Transverse colon (tissue), 4 donors: ENCODE data around the gene AREL1. TPM values are rescaled to one million over a fixed set of nuclear protein-coding genes. Genes with fewer than 3 reads are reported as not detected.

Experiments
- DNase-seq: peaks from one replicate; pipeline ENCODE4 v3.0.0-alpha.2; 2019
- H3K27ac ChIP-seq, 4 donors: fragments of 200-600 bp; sonication (generic); 2 replicates each; pipeline ENCODE4 v1.5.1; 2016 to 2018; ENCODE audit warnings: inconsistent platforms in 4 of 4
- H3K27me3 ChIP-seq: fragments of 200-600 bp; sonication (generic); 2 replicates; pipeline ENCODE4 v1.5.1; 2017; ENCODE audit warnings: inconsistent platforms
- H3K36me3 ChIP-seq, 4 donors: fragments of 200-600 bp; sonication (generic); 2 replicates each; pipeline ENCODE4 v1.5.1; 2017 to 2019; ENCODE audit warnings: inconsistent platforms in 4 of 4
- H3K4me1 ChIP-seq, 4 donors: fragments of 200-600 bp; sonication (generic); 2 replicates each; pipeline ENCODE4 v1.5.1; 2017 to 2020; ENCODE audit warnings: inconsistent platforms in 4 of 4
- H3K4me3 ChIP-seq, 4 donors: fragments of 200-600 bp; sonication (generic); 1 replicate in 1 of 4; 2 replicates in 3 of 4; pipeline versions ENCODE4 v1.5.1 to v1.6.1; 2017 to 2019; ENCODE audit warnings: inconsistent platforms in 4 of 4
- H3K9me3 ChIP-seq, 2 donors: fragments of 200-600 bp; sonication (generic); 2 replicates each; pipeline ENCODE4 v1.5.1; 2017 to 2019; ENCODE audit warnings: inconsistent platforms in 2 of 2
- EP300 ChIP-seq: sonication (generic); formaldehyde crosslinking; IDR thresholded peaks from one replicate; pipeline ENCODE4 v1.6.1; 2017; ENCODE audit warnings: antibody characterized with exemption, low read depth
- POLR2A ChIP-seq: fragments of 450-650 bp; IDR thresholded peaks from one replicate; pipeline ENCODE4 v1.6.1; 2016; ENCODE audit warnings: antibody characterized with exemption, mild to moderate bottlenecking, moderate library complexity
- POLR2AphosphoS5 ChIP-seq, 3 donors: sonication (generic); formaldehyde crosslinking; IDR thresholded peaks; one replicate each; pipeline ENCODE4 v1.6.1; 2016; ENCODE audit warnings: antibody characterized with exemption in 3 of 3
- WGBS, 2 donors: methylation state at CpG; one replicate each; pipeline ENCODE4 v1.1.5; 2018; ENCODE audit warnings: low coverage in 1 of 2; 5-methylcytosine and 5-hydroxymethylcytosine counted together
- in situ Hi-C, 4 donors: fragments of 200-750 bp; cut with MboI; loops; one replicate each; pipeline versions ENCODE4 v1.15.0 to v1.15.1; 2017; ENCODE audit warnings: low sequenced_read_pairs in 3 of 4, low pct_ligation_motif_present in 1 of 4, low pct_unique_long_range_greater_than_20kb in 1 of 4
- intact Hi-C: fragments of 100-400 bp; cut with DNase I; formaldehyde crosslinking; loops from one replicate; pipeline ENCODE4 v1.15.1; 2023; ENCODE audit warnings: low total_unique reads
- total RNA-seq, 4 donors: library from RNA; depleted of rRNA; stranded (reverse); fragments of >200 nt; gene quantifications; one replicate each; pipeline ENCODE4 v1.1.0, GENCODE V29; 2016
- TF ChIP-seq, protein P1 (sequence below), 5 experiments: fragments of 200-600 bp in 3 of 5; fragments of 450-650 bp in 2 of 5; sonication (generic) in 3 of 5; IDR thresholded peaks; 1 replicate in 2 of 5; 2 replicates in 3 of 5; pipeline ENCODE4 v1.5.1; 2016 to 2017; ENCODE audit warnings: antibody characterized with exemption in 5 of 5, inconsistent platforms in 3 of 5, mild to moderate bottlenecking in 2 of 5, moderate library complexity in 1 of 5

The AREL1 gene
- total RNA-seq, 4 donors from 2014 or later: 22.4 to 57.1 (median 41.1) TPM

DNA sequence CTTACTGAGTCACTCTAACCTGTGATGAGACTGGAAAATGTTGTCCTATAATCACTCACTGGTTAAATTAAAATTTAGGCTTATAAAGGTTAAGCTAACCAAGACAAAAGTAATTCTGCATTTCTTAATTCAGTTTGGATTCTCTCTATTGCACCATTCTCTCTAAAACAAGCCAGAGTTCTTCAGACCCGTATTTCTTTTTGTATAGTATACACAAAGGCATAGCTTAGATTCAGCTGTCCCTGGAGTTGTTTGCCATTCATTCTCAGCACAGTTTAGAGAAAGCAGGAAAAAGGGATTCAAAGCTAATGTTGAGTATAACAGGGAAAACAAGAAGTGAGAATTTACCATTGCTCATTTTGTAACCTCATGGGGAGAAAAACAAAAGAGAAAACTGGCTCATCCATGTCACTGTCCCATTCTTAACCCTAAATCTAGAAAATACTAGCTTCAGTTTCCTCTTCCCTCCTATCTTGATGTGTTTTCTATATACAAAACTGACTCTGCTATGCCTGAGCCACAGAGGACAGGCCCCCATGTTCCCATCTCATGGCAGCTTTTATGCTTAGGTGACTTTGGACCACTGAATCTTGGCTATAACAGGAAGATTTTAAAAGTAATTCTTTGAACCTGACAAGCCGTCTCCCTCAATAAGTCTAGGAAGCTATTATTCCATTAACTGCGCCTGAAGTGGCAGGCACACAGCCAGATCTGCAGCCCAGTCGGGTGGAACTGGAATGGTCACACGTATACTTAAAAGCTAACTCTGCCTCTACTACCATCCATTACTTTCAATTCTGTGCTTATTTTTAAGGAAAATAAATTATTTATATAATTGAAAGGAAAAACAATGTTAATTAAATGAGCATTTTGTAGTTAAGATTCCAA lies 7.0 kb downstream of the AREL1 start:
- Histone ChIP-seq H3K4me1 (peaks cover 0 to 9% (median 0%) of the 10 kb centered on the region in 4 donors), H3K4me3 (no peak overlapping the region), H3K9me3 (no peaks in the 10 kb centered on the region), H3K27me3 (no peaks in the 10 kb centered on the region), H3K36me3 (no peaks in the 10 kb centered on the region), H3K27ac (no peak overlapping the region)
- no peak for TF ChIP-seq POLR2A
- TF ChIP-seq, protein P1, sequence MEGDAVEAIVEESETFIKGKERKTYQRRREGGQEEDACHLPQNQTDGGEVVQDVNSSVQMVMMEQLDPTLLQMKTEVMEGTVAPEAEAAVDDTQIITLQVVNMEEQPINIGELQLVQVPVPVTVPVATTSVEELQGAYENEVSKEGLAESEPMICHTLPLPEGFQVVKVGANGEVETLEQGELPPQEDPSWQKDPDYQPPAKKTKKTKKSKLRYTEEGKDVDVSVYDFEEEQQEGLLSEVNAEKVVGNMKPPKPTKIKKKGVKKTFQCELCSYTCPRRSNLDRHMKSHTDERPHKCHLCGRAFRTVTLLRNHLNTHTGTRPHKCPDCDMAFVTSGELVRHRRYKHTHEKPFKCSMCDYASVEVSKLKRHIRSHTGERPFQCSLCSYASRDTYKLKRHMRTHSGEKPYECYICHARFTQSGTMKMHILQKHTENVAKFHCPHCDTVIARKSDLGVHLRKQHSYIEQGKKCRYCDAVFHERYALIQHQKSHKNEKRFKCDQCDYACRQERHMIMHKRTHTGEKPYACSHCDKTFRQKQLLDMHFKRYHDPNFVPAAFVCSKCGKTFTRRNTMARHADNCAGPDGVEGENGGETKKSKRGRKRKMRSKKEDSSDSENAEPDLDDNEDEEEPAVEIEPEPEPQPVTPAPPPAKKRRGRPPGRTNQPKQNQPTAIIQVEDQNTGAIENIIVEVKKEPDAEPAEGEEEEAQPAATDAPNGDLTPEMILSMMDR (IDR thresholded peaks at IDR 0.05): no peak
- TF ChIP-seq EP300: no peak
- no peak for TF ChIP-seq POLR2AphosphoS5 (IDR thresholded peaks at IDR 0.05)
- intact Hi-C loops: no loop called here
- in situ Hi-C loops: no loop called here
- WGBS, 2 donors: 78 to 83% methylated on average over 5 of the region's 5 CpGs
- DNase-seq: no peak

DNA sequence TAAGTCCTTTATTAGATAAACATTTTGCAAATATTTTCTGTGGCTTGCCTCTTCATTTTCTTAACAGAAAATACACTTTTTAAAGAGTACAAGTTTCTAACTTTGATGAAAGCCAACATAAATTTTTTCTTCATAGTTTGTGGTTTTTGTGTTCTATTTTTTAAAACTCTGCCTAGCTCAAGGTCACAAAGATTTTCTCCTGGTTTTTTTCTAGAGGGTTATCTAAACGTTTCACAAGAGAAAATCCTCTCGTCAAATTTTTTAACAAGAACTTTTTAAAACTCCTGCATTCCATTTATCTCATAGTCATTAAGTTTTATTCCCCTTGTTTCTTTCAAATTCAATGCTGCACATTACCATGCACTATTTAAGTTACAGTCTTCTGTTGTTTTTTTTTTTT lies 8.2 kb downstream of the AREL1 start:
- intact Hi-C loops (no loop called here), in situ Hi-C loops (no loop called here)
- no peaks in the 10 kb centered on the region for H3K9me3 ChIP-seq
- no peaks in the 10 kb centered on the region for H3K36me3 ChIP-seq
- no peaks in the 10 kb centered on the region for H3K27me3 ChIP-seq
- no peak for DNase-seq
- TF ChIP-seq, protein P1 (IDR thresholded peaks at IDR 0.05): no peak
- no peak for TF ChIP-seq POLR2A
- no peak for TF ChIP-seq POLR2AphosphoS5 (IDR thresholded peaks at IDR 0.05)
- no peak for TF ChIP-seq EP300
- no peak overlapping the region for H3K27ac ChIP-seq
- no peaks in the 10 kb centered on the region for H3K4me1 ChIP-seq
- H3K4me3 ChIP-seq: no peak overlapping the region
- 40 to 80% methylated on average over 2 of the region's 2 CpGs for WGBS, 2 donors

DNA sequence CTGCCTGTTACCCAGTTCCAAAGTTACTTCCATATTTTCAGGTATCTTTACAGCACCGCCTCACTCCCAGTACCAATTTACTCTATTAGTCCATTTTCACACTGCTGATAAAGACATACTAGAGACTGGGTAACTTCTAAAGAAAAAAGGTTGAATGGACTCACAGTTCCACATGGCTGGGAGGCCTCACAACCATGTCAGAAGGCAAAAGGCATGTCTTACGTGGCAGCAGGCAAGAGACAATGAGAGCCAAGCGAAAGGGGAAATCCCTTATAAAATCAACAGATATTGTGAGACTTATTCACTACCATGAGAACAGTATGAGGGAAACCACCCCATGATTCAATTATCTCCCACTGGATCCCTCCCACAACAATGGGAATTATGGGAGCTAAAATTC lies 9.8 kb downstream of the AREL1 start:
- no peaks in the 10 kb centered on the region for H3K4me1 ChIP-seq
- H3K9me3 ChIP-seq: no peaks in the 10 kb centered on the region
- no peak overlapping the region for H3K4me3 ChIP-seq
- intact Hi-C loops: no loop called here
- H3K36me3 ChIP-seq: no peaks in the 10 kb centered on the region
- DNase-seq: no peak
- TF ChIP-seq EP300: no peak
- TF ChIP-seq, protein P1 (IDR thresholded peaks at IDR 0.05): no peak
- TF ChIP-seq POLR2AphosphoS5 (IDR thresholded peaks at IDR 0.05): no peak
- no peak for TF ChIP-seq POLR2A
- no peaks in the 10 kb centered on the region for H3K27me3 ChIP-seq
- H3K27ac ChIP-seq: no peak overlapping the region
- 93 to 100% methylated on average over 2 to 3 of the region's 3 CpGs for WGBS, 2 donors
- in situ Hi-C loops: no loop called here

DNA sequence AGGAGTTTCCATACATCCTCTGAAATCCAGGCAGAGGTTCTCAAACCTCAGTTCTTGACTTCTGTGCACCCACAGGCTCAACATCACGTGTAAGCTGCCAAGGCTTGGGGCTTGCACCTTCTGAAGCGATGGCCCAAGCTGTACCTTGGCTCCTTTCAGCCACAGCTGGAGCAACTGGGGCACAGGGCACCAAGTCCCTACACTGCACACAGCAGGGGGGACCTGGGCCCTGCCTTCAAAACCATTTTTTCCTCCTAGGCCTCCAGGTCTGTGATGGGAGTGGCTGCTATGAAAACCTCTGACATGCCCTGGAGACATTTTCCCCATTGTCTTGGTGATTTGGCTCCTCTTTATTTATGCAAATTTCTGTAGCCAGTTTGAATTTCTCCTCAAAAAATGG lies 10.6 kb downstream of the AREL1 start:
- Histone ChIP-seq H3K4me3 (no peak overlapping the region), H3K4me1 (no peaks in the 10 kb centered on the region), H3K9me3 (no peaks in the 10 kb centered on the region), H3K36me3 (no peaks in the 10 kb centered on the region), H3K27ac (no peak overlapping the region), H3K27me3 (no peaks in the 10 kb centered on the region)
- intact Hi-C loops (no loop called here), in situ Hi-C loops (no loop called here)
- DNase-seq: no peak
- TF ChIP-seq POLR2A (no peak), EP300 (no peak), POLR2AphosphoS5 (IDR thresholded peaks at IDR 0.05) (no peak)
- TF ChIP-seq, protein P1 (IDR thresholded peaks at IDR 0.05): no peak
- 95% methylated on average over 2 of the region's 2 CpGs; no CpG with 5 or more reads in 1 of the 2 donors for WGBS, 2 donors
